DND-41 (cell line): ENCODE measurements around the gene SIT1.

Experiments used
- EZH2 ChIP-seq: IDR thresholded peaks from 3 replicates; pipeline ENCODE4 v1.6.1; 2012; ENCODE audit warnings: borderline replicate concordance, low read depth, mild to moderate bottlenecking, moderate library complexity, low read length, inconsistent platforms; ENCODE audit not compliant: severe bottlenecking
- TF ChIP-seq, protein P1 (sequence below): IDR thresholded peaks from 2 replicates; pipeline ENCODE4 v1.5.1; 2012; ENCODE audit warnings: borderline replicate concordance, low read length, moderate library complexity, mild to moderate bottlenecking; ENCODE audit not compliant: poor library complexity, severe bottlenecking; ENCODE audit errors: extremely low read depth

GRCh38 chr9:35618854-35619799 lies 31.6 kb downstream of the SIT1 start:
- TF ChIP-seq, protein P1, sequence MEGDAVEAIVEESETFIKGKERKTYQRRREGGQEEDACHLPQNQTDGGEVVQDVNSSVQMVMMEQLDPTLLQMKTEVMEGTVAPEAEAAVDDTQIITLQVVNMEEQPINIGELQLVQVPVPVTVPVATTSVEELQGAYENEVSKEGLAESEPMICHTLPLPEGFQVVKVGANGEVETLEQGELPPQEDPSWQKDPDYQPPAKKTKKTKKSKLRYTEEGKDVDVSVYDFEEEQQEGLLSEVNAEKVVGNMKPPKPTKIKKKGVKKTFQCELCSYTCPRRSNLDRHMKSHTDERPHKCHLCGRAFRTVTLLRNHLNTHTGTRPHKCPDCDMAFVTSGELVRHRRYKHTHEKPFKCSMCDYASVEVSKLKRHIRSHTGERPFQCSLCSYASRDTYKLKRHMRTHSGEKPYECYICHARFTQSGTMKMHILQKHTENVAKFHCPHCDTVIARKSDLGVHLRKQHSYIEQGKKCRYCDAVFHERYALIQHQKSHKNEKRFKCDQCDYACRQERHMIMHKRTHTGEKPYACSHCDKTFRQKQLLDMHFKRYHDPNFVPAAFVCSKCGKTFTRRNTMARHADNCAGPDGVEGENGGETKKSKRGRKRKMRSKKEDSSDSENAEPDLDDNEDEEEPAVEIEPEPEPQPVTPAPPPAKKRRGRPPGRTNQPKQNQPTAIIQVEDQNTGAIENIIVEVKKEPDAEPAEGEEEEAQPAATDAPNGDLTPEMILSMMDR, result no peak
- no peak for TF ChIP-seq EZH2
